ENCODE data around the gene ANP32A. TPM values are rescaled to one million over a fixed set of nuclear protein-coding genes. Genes with fewer than 3 reads are reported as not detected.
"Not testable (repeated sequence)": the region's sequence is repeated elsewhere in the genome, so short reads cannot be mapped to it uniquely, and the experiment has no call there.

Gene ANP32A
- total RNA-seq = 10 to 100 TPM; 38.2 to 90.8 (median 40.1) TPM

DNA sequence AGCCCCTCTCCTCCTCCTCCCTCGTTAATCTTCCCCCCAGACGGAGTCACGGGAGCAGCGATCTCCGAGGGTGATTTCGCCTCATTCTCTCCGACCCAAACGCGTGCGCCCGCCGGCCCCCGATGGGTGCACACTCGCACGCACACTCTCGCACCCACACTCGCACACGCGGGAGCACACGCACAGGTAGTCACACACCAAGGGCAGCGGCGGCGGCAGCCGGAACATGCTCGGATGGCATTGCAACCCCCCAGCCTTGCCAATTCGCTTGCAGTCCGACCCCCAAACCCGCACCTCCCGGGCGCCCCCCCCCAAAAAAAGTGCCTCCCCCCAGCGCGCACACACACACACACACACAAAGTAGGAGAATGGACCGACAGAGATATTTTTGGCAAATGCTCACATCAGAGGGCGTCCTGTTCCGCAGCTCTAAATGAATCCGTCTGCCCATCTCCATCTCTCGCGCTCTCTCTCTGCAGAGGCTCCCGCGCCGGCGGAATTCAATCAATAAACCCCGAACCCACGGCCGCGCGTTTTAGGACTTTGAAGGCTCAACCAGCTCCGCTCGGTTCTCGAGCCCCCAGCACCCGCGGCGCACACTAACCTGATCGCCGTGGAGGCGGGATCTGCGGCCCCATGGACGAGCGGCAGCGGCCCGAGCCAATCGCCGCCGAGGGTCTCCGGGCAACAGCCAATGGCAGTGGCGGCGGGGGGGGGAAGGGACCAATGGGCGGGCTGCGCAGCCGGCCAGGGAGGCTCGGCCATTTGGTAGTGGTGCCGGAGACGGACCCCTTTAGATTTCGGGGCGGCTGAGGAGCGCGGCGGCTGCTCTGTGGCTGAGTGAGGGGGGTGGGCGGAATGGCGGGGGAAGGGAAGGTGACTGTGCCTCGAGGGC, at the start of gene ANP32A:
Gene ANP32A (minus strand): TSS at position 601 of the 895 bp plus-strand sequence. CDS start 144 bp downstream, at position 457.
- DNase-seq = peak; percentile 97 to 98 (median 98)
- peak within 1 kb of the TSS; percentile 94 to 99 (median 98) for H3K27ac ChIP-seq
- no peaks in the 10 kb centered on the region for H3K9me3 ChIP-seq
- no peaks in the 10 kb centered on the region for H3K27me3 ChIP-seq
- H3K4me1 ChIP-seq = peaks cover 0 to 21% (median 12%) of the 10 kb centered on the region in 4 donors
- peak in 1 of 2 donors; percentile 53 for TF ChIP-seq POLR2A (IDR thresholded peaks at IDR 0.05)
- TF ChIP-seq, protein P1, sequence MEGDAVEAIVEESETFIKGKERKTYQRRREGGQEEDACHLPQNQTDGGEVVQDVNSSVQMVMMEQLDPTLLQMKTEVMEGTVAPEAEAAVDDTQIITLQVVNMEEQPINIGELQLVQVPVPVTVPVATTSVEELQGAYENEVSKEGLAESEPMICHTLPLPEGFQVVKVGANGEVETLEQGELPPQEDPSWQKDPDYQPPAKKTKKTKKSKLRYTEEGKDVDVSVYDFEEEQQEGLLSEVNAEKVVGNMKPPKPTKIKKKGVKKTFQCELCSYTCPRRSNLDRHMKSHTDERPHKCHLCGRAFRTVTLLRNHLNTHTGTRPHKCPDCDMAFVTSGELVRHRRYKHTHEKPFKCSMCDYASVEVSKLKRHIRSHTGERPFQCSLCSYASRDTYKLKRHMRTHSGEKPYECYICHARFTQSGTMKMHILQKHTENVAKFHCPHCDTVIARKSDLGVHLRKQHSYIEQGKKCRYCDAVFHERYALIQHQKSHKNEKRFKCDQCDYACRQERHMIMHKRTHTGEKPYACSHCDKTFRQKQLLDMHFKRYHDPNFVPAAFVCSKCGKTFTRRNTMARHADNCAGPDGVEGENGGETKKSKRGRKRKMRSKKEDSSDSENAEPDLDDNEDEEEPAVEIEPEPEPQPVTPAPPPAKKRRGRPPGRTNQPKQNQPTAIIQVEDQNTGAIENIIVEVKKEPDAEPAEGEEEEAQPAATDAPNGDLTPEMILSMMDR (IDR thresholded peaks at IDR 0.05) = no peak
- H3K36me3 ChIP-seq = no peaks in the 10 kb centered on the region
- H3K4me3 ChIP-seq = peak within 1 kb of the TSS; percentile 86 to 96 (median 92)

DNA sequence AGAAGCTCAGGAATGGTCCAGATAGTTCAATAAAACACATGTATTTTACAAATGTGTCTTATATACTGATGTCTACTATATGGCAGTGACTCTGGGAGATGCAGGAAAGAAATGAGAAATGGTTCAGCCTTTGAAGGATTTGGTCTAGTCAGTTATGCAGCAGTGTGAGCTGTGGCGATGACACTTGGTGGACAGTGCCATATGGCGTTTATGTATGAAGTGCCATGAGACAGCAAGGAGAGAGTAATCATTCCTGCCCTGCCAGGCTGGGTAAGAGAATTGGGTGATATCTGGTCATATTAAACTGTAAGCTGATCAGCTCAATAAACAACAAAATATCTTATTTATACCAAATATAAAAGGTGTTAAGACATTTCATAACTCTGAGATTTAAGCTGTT, 47.6 kb upstream of the ANP32A start:
- Histone ChIP-seq H3K36me3 (no peaks in the 10 kb centered on the region), H3K27ac (no peak overlapping the region), H3K4me3 (no peak overlapping the region), H3K27me3 (no peaks in the 10 kb centered on the region), H3K4me1 (no peaks in the 10 kb centered on the region), H3K9me3 (no peaks in the 10 kb centered on the region)
- no peak for TF ChIP-seq POLR2A (IDR thresholded peaks at IDR 0.05)
- TF ChIP-seq, protein P1 (IDR thresholded peaks at IDR 0.05) = no peak
- DNase-seq = no peak

DNA sequence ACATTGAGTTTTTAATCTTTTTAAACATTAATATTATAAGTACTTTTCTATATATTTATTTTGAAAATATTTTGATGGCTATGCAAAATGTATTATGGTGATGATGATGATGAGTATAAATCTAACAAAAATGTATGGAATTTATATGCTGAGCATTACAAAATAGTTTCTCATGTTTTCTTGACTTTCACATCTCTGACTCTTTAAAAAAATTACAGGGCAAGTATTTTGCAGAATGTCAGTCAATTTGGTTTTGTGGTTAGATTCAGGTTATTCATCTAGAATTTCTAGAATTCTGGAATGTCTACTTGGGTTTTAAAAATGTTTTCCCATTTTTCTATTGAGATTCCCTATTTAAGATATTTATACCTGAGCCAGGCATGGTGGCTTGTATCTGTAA, 41.7 kb upstream of the ANP32A start:
- Histone ChIP-seq H3K4me1 (no peaks in the 10 kb centered on the region), H3K4me3 (no peak overlapping the region), H3K27me3 (no peaks in the 10 kb centered on the region), H3K27ac (no peak overlapping the region), H3K9me3 (peaks cover 0 to 10% (median 0%) of the 10 kb centered on the region in 4 donors), H3K36me3 (no peaks in the 10 kb centered on the region)
- TF ChIP-seq, protein P1 (IDR thresholded peaks at IDR 0.05) = no peak
- TF ChIP-seq POLR2A (IDR thresholded peaks at IDR 0.05) = no peak
- DNase-seq = no peak

DNA sequence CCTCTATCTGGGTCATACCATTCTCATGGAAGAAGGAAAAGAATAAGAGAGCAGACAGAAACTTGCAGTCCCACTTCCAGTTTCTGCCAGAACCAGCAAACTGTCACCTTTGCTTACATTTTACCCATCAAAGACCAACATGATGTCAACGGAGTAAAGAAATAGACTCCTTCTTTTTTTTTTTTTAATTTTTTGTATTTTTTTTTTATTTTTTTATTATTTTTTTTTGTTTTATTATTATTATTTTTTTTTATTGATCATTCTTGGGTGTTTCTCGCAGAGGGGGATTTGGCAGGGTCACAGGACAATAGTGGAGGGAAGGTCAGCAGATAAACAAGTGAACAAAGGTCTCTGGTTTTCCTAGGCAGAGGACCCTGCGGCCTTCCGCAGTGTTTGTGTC, 38.0 kb upstream of the ANP32A start:
- H3K9me3 ChIP-seq = peaks cover 0 to 10% (median 0%) of the 10 kb centered on the region in 4 donors
- not testable (repeated sequence) for H3K36me3 ChIP-seq, H3K27ac ChIP-seq, H3K4me1 ChIP-seq, DNase-seq, H3K4me3 ChIP-seq, H3K27me3 ChIP-seq

DNA sequence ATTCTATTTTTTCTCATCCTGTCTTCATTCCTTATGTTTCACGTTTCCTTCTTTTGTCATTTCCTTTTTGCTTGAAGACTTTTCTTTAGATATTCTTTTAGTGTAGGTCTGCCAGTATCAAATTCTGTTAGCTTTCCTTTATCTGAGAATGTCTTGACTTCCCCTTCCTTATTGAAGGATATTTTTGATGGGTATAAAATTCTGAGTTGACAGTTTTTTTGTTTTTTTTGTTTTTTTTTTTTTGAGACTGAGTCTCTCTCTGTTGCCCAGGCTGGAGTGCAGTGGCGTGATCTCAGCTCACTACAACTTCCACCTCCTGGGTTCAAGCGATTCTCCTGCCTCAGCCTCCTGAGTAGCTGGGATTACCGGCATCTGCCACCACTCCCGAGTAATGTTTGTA, 36.7 kb upstream of the ANP32A start:
- H3K9me3 ChIP-seq = peaks cover 0 to 10% (median 0%) of the 10 kb centered on the region in 4 donors
- DNase-seq, H3K27me3 ChIP-seq, H3K27ac ChIP-seq, H3K4me3 ChIP-seq, H3K4me1 ChIP-seq, H3K36me3 ChIP-seq: not testable (repeated sequence)

DNA sequence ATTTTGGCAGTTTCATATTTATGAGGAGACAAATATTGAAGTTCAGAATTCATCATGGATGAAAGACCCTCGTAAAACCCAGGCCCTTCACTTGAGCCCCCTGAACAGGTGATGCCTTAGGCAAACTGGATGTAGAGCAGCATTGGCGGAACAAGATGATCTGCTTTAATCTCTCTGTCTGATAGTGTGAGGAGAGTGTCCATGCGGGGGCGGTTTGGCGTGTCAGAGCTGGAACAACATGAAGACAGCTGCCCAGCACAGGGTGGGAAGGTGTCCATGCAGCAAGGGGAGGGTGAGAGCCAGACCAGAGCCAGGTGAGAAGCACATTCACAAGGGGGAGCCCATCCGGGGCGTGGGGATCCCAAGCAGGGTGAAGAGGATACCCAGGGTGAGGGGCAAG, 31.8 kb upstream of the ANP32A start:
- H3K4me3 ChIP-seq = no peak overlapping the region
- TF ChIP-seq, protein P1 (IDR thresholded peaks at IDR 0.05) = no peak
- TF ChIP-seq POLR2A (IDR thresholded peaks at IDR 0.05) = no peak
- no peaks in the 10 kb centered on the region for H3K9me3 ChIP-seq
- no peaks in the 10 kb centered on the region for H3K36me3 ChIP-seq
- H3K27ac ChIP-seq = no peak overlapping the region
- DNase-seq = no peak
- no peaks in the 10 kb centered on the region for H3K4me1 ChIP-seq
- no peaks in the 10 kb centered on the region for H3K27me3 ChIP-seq
